ENCODE data around the gene TTC33. TPM values are rescaled to one million over a fixed set of nuclear protein-coding genes. Genes with fewer than 3 reads are reported as not detected.

Gene TTC33
- total and polyA plus RNA-seq, 2 of the 13 experiments (the other 11 are each of a cell fraction or from before 2014, with no cell fraction given): 4.5 to 20.0 TPM

- WGBS (ENCODE audit: low lambda C conversion rate): 4% methylated on average over 2 of the region's 2 CpGs
- Histone ChIP-seq H3K4me1 (ENCODE audit: insufficient read depth, low read length) (no peaks in the 10 kb centered on the region), H3K9me3 (ENCODE audit: low read length) (no peaks in the 10 kb centered on the region), H3K79me2 (ENCODE audit: insufficient read depth, low read length) (no peaks in the 10 kb centered on the region), H3K4me2 (ENCODE audit: low read depth, low read length) (no peak overlapping the region), H3K9ac (ENCODE audit: insufficient read depth, low read depth, low read length) (no peak overlapping the region), H3K27me3 (ENCODE audit: control insufficient read depth in 1 of 2, insufficient read depth in 2 of 2, low read length in 2 of 2) (no peaks in the 10 kb centered on the region), H3K27ac (ENCODE audit: extremely low read length, insufficient read depth, low read length) (no peak overlapping the region), H2AFZ (ENCODE audit: low read length) (no peak overlapping the region), H4K20me1 (ENCODE audit: insufficient read depth, low read length) (no peaks in the 10 kb centered on the region), H3K36me3 (replicated peaks in 1 of 2; ENCODE audit: control insufficient read depth in 1 of 2, insufficient read depth in 2 of 2, low read length in 2 of 2) (no peaks in the 10 kb centered on the region), H3K4me3 (replicated peaks in 1 of 3; ENCODE audit: insufficient read depth in 1 of 3, low read depth in 2 of 3, low read length in 3 of 3) (no peak overlapping the region)
- ATAC-seq (no peak), FAIRE-seq (no peak), DNase-seq (ENCODE audit: low spot score) (no peak)
- TF ChIP-seq THRA (CRISPR knock-in tag; IDR thresholded peaks at IDR 0.05; ENCODE audit: borderline replicate concordance) (no peak), ZMYM4 (CRISPR knock-in tag; IDR thresholded peaks at IDR 0.05) (no peak), CBFB (CRISPR knock-in tag; IDR thresholded peaks at IDR 0.05) (no peak), RNF219 (CRISPR knock-in tag; IDR thresholded peaks at IDR 0.05) (no peak), GATAD2A (CRISPR knock-in tag; IDR thresholded peaks at IDR 0.05) (no peak), CHD2 (IDR thresholded peaks at IDR 0.05; ENCODE audit: low read depth, low read length) (no peak), ARNTL (CRISPR knock-in tag; IDR thresholded peaks at IDR 0.05) (no peak), KDM3A (CRISPR knock-in tag; IDR thresholded peaks at IDR 0.05; ENCODE audit: low read depth) (no peak), JARID2 (CRISPR knock-in tag; IDR thresholded peaks at IDR 0.05; ENCODE audit: insufficient replicate concordance) (no peak)
- TF ChIP-seq, protein P1, sequence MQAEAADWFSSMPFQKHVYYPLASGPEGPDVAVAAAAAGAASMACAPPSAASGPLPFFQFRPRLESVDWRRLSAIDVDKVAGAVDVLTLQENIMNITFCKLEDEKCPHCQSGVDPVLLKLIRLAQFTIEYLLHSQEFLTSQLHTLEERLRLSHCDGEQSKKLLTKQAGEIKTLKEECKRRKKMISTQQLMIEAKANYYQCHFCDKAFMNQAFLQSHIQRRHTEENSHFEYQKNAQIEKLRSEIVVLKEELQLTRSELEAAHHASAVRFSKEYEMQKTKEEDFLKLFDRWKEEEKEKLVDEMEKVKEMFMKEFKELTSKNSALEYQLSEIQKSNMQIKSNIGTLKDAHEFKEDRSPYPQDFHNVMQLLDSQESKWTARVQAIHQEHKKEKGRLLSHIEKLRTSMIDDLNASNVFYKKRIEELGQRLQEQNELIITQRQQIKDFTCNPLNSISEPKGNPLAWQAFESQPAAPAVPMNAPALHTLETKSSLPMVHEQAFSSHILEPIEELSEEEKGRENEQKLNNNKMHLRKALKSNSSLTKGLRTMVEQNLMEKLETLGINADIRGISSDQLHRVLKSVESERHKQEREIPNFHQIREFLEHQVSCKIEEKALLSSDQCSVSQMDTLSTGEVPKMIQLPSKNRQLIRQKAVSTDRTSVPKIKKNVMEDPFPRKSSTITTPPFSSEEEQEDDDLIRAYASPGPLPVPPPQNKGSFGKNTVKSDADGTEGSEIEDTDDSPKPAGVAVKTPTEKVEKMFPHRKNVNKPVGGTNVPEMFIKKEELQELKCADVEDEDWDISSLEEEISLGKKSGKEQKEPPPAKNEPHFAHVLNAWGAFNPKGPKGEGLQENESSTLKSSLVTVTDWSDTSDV (CRISPR knock-in tag; IDR thresholded peaks at IDR 0.05): no peak
- TF ChIP-seq, protein P2, sequence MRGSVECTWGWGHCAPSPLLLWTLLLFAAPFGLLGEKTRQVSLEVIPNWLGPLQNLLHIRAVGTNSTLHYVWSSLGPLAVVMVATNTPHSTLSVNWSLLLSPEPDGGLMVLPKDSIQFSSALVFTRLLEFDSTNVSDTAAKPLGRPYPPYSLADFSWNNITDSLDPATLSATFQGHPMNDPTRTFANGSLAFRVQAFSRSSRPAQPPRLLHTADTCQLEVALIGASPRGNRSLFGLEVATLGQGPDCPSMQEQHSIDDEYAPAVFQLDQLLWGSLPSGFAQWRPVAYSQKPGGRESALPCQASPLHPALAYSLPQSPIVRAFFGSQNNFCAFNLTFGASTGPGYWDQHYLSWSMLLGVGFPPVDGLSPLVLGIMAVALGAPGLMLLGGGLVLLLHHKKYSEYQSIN (CRISPR knock-in tag; IDR thresholded peaks at IDR 0.05; ENCODE audit: borderline replicate concordance): no peak
- TF ChIP-seq, protein P3, sequence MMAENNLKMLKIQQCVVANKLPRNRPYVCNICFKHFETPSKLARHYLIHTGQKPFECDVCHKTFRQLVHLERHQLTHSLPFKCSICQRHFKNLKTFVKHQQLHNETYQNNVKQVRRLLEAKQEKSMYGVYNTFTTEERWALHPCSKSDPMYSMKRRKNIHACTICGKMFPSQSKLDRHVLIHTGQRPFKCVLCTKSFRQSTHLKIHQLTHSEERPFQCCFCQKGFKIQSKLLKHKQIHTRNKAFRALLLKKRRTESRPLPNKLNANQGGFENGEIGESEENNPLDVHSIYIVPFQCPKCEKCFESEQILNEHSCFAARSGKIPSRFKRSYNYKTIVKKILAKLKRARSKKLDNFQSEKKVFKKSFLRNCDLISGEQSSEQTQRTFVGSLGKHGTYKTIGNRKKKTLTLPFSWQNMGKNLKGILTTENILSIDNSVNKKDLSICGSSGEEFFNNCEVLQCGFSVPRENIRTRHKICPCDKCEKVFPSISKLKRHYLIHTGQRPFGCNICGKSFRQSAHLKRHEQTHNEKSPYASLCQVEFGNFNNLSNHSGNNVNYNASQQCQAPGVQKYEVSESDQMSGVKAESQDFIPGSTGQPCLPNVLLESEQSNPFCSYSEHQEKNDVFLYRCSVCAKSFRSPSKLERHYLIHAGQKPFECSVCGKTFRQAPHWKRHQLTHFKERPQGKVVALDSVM (CRISPR knock-in tag; IDR thresholded peaks at IDR 0.05): no peak
- intact Hi-C loops (cut with micrococcal nuclease; ENCODE audit: unreplicated experiment): no loop called here
- ChIA-PET POLR2A (no interaction called here), CTCF (ENCODE audit: low intra/inter-chr PET ratio, low total read pairs) (no interaction called here)
- no TSS peak for BruUV-seq (replicated peaks)
- in situ Hi-C loops (cut with HindIII; ENCODE audit: extremely low pct_ligation_motif_present, low pct_unique_long_range_greater_than_20kb): no loop called here
These were observed 129.0 kb downstream of the TTC33 start for GRCh38 chr5:40626801-40627200.
